Neural progenitor cell (in vitro differentiated cells): ENCODE measurements around the gene PRICKLE2. TPM values are rescaled to one million over a fixed set of nuclear protein-coding genes. Genes with fewer than 3 reads are reported as not detected.

Experiments
- DNase-seq: peaks from one replicate; pipeline ENCODE4 v3.0.0-alpha.2; 2016; ENCODE audit warnings: low spot score
- H2AFZ ChIP-seq: fragments of 200-600 bp; sonication (generic); replicated peaks from 2 replicates; pipeline ENCODE4 v1.6.1; 2016; ENCODE audit warnings: antibody characterized with exemption
- H3F3A ChIP-seq: fragments of 200-600 bp; sonication (generic); 2 replicates; pipeline ENCODE4 v1.6.1; 2016; ENCODE audit warnings: antibody characterized with exemption, low read depth
- H3K27ac ChIP-seq: fragments of 200-600 bp; sonication (generic); 2 replicates; pipeline ENCODE4 v1.5.1; 2016; ENCODE audit warnings: mild to moderate bottlenecking
- H3K27me3 ChIP-seq: fragments of 200-600 bp; sonication (generic); 2 replicates; pipeline ENCODE4 v1.6.1; 2016; ENCODE audit warnings: mild to moderate bottlenecking, moderate library complexity
- H3K36me3 ChIP-seq: fragments of 200-600 bp; sonication (generic); 2 replicates; pipeline ENCODE4 v1.5.1; 2016
- H3K4me1 ChIP-seq: fragments of 200-600 bp; sonication (generic); 2 replicates; pipeline ENCODE4 v1.6.1; 2016; ENCODE audit warnings: mixed run types
- H3K4me2 ChIP-seq: fragments of 200-600 bp; sonication (generic); 2 replicates; pipeline ENCODE4 v1.6.1; 2016
- H3K4me3 ChIP-seq: fragments of 200-600 bp; sonication (generic); 2 replicates; pipeline ENCODE4 v1.5.1; 2016
- H3K79me2 ChIP-seq: fragments of 200-600 bp; sonication (generic); 2 replicates; pipeline ENCODE4 v1.6.1; 2016; ENCODE audit warnings: low read depth
- H3K9ac ChIP-seq: fragments of 200-600 bp; sonication (generic); 2 replicates; pipeline ENCODE4 v1.6.1; 2016
- H3K9me3 ChIP-seq: fragments of 200-600 bp; sonication (generic); 2 replicates; pipeline ENCODE4 v1.5.1; 2016; ENCODE audit warnings: low read depth
- H4K20me1 ChIP-seq: fragments of 200-600 bp; sonication (generic); 2 replicates; pipeline ENCODE4 v1.6.1; 2016; ENCODE audit warnings: low read depth
- H3K27ac Mint-ChIP-seq: 3 replicates; pipeline ENCODE4 v1.8.0; 2021; ENCODE audit warnings: mixed read lengths
- H3K27me3 Mint-ChIP-seq: 2 replicates; pipeline ENCODE4 v1.8.0; 2022; ENCODE audit warnings: low read depth, mild to moderate bottlenecking, inconsistent platforms, moderate library complexity, mixed read lengths; ENCODE audit not compliant: insufficient read depth
- H3K36me3 Mint-ChIP-seq: 3 replicates; pipeline ENCODE4 v1.8.0; 2021; ENCODE audit warnings: mixed read lengths
- H3K4me1 Mint-ChIP-seq: 3 replicates; pipeline ENCODE4 v1.8.0; 2021; ENCODE audit warnings: mixed read lengths
- H3K4me3 Mint-ChIP-seq: 3 replicates; pipeline ENCODE4 v1.8.0; 2021; ENCODE audit warnings: mild to moderate bottlenecking, moderate library complexity, mixed read lengths
- H3K9me3 Mint-ChIP-seq: 3 replicates; pipeline ENCODE4 v1.8.0; 2020; ENCODE audit warnings: mixed read lengths
- CTCF ChIP-seq: fragments of 200-600 bp; sonication (generic); IDR thresholded peaks from 2 replicates; pipeline ENCODE4 v1.5.1; 2017; ENCODE audit warnings: antibody characterized with exemption, mild to moderate bottlenecking
- EZH2 ChIP-seq: fragments of 200-600 bp; sonication (generic); IDR thresholded peaks from 2 replicates; pipeline ENCODE4 v1.6.1; 2017; ENCODE audit warnings: antibody characterized with exemption, mild to moderate bottlenecking, moderate library complexity
- EZH2phosphoT487 ChIP-seq: fragments of 200-600 bp; sonication (generic); IDR thresholded peaks from 2 replicates; pipeline ENCODE4 v1.6.1; 2017; ENCODE audit warnings: antibody characterized with exemption
- total RNA-seq: library from RNA; depleted of rRNA; stranded (reverse); fragments of >200 nt; gene quantifications from 2 replicates; pipeline ENCODE4 v1.2.3, GENCODE V29; 2015; ENCODE audit warnings: low replicate concordance

Gene PRICKLE2
- total RNA-seq, 1 donor from 2014 or later = 11.5 TPM

- H3K27me3 Mint-ChIP-seq = peaks cover 2% of the 10 kb centered on the region
- Histone ChIP-seq H3K9ac (no peak overlapping the region), H3K4me1 (peaks cover 17% of the 10 kb centered on the region), H3K79me2 (no peaks in the 10 kb centered on the region), H3F3A (peaks cover 17% of the 10 kb centered on the region), H3K27ac (no peak overlapping the region), H2AFZ (no peak overlapping the region), H3K27me3 (no peaks in the 10 kb centered on the region), H3K36me3 (no peaks in the 10 kb centered on the region), H3K4me3 (no peak overlapping the region), H3K4me2 (no peak overlapping the region), H4K20me1 (no peaks in the 10 kb centered on the region), H3K9me3 (no peaks in the 10 kb centered on the region)
- peaks cover 17% of the 10 kb centered on the region for H3K4me1 Mint-ChIP-seq
- peak overlapping the region; percentile 36 for H3K27ac Mint-ChIP-seq
- TF ChIP-seq EZH2phosphoT487 (no peak), CTCF (no peak), EZH2 (no peak)
- no peaks in the 10 kb centered on the region for H3K9me3 Mint-ChIP-seq
- DNase-seq = no peak
- H3K36me3 Mint-ChIP-seq = peaks cover 6% of the 10 kb centered on the region
- H3K4me3 Mint-ChIP-seq = no peak overlapping the region
These were observed 79.8 kb downstream of the PRICKLE2 start for GRCh38 chr3:64145438-64145837.

- no peak for DNase-seq
- no peak overlapping the region for H3K27ac ChIP-seq
- H3K4me3 ChIP-seq = no peak overlapping the region
- H3K4me2 ChIP-seq = no peak overlapping the region
- H4K20me1 ChIP-seq = no peaks in the 10 kb centered on the region
- Mint-ChIP-seq H3K27ac (no peak overlapping the region), H3K27me3 (no peaks in the 10 kb centered on the region), H3K4me1 (peaks cover 9% of the 10 kb centered on the region), H3K9me3 (no peaks in the 10 kb centered on the region), H3K36me3 (peaks cover 4% of the 10 kb centered on the region), H3K4me3 (no peak overlapping the region)
- H3K9ac ChIP-seq = no peak overlapping the region
- no peaks in the 10 kb centered on the region for H3K36me3 ChIP-seq
- H2AFZ ChIP-seq = no peak overlapping the region
- no peak for TF ChIP-seq CTCF
- no peak for TF ChIP-seq EZH2phosphoT487
- no peak for TF ChIP-seq EZH2
- no peaks in the 10 kb centered on the region for H3K27me3 ChIP-seq
- no peaks in the 10 kb centered on the region for H3K79me2 ChIP-seq
- H3K9me3 ChIP-seq = no peaks in the 10 kb centered on the region
- peaks cover 8% of the 10 kb centered on the region for H3K4me1 ChIP-seq
- H3F3A ChIP-seq = peaks cover 7% of the 10 kb centered on the region
These were observed 80.9 kb downstream of the PRICKLE2 start for GRCh38 chr3:64144241-64144900.

GRCh38 chr3:64143409-64144130 is 81.7 kb downstream of the PRICKLE2 start:
- no peaks in the 10 kb centered on the region for H3F3A ChIP-seq
- no peak for TF ChIP-seq EZH2
- TF ChIP-seq EZH2phosphoT487 = no peak
- TF ChIP-seq CTCF = no peak
- H3K27me3 ChIP-seq = no peaks in the 10 kb centered on the region
- Mint-ChIP-seq H3K36me3 (peaks cover 4% of the 10 kb centered on the region), H3K4me1 (peaks cover 5% of the 10 kb centered on the region), H3K4me3 (no peak overlapping the region), H3K27me3 (no peaks in the 10 kb centered on the region), H3K27ac (no peak overlapping the region), H3K9me3 (no peaks in the 10 kb centered on the region)
- H3K9me3 ChIP-seq = no peaks in the 10 kb centered on the region
- no peak overlapping the region for H3K9ac ChIP-seq
- no peaks in the 10 kb centered on the region for H4K20me1 ChIP-seq
- H3K4me3 ChIP-seq = no peak overlapping the region
- no peak for DNase-seq
- no peak overlapping the region for H3K27ac ChIP-seq
- no peak overlapping the region for H2AFZ ChIP-seq
- H3K36me3 ChIP-seq = no peaks in the 10 kb centered on the region
- no peaks in the 10 kb centered on the region for H3K79me2 ChIP-seq
- H3K4me2 ChIP-seq = no peak overlapping the region
- peaks cover under 1% of the 10 kb centered on the region for H3K4me1 ChIP-seq
